ENCODE data around the gene CD84.

- TF ChIP-seq CTCF (IDR thresholded peaks at IDR 0.05) (no peak), POLR2A (IDR thresholded peaks at IDR 0.05) (no peak)
These were observed 1.1 kb downstream of the CD84 start for GRCh38 chr1:160578175-160578524.

Measured in Peyer's patch (tissue), 4 donors.